GM21528 (cell line): ENCODE data around the gene VPS37D.

Source experiments
- ATAC-seq: cut with Tn5 transposase; IDR thresholded peaks from one replicate; pipeline ENCODE4 v1.9.1; 2021; ENCODE audit warnings: mild to moderate bottlenecking, moderate library complexity; ENCODE audit not compliant: unreplicated experiment, low FRiP score

VPS37D gene

GRCh38 chr7:73678862-73679261, 11.2 kb downstream of the VPS37D start:
- no peak for ATAC-seq

GRCh38 chr7:73679709-73680108, 12.1 kb downstream of the VPS37D start:
- ATAC-seq = no peak

GRCh38 chr7:73680501-73680900, 12.9 kb downstream of the VPS37D start:
- ATAC-seq = no peak

- no peak for ATAC-seq
These were observed 13.4 kb downstream of the VPS37D start for GRCh38 chr7:73681031-73681430.

- no peak for ATAC-seq
These were observed 15.1 kb downstream of the VPS37D start for GRCh38 chr7:73682745-73683055.

GRCh38 chr7:73683056-73683787, 15.6 kb downstream of the VPS37D start, which contains the start of the genes BUD23 and DNAJC30:
TSS of gene BUD23 (plus strand) at chr7:73683597. CDS start at chr7:73683626, 29 bp downstream.
TSS of gene DNAJC30 (minus strand) at chr7:73683453. CDS start at chr7:73683423, 30 bp downstream.
- ATAC-seq = peak; percentile 86

- ATAC-seq = peak; percentile 15
These were observed 16.4 kb downstream of the VPS37D start for GRCh38 chr7:73683788-73684693.

- no peak for ATAC-seq
These were observed 17.7 kb downstream of the VPS37D start for GRCh38 chr7:73685311-73685710.

GRCh38 chr7:73688288-73688687, 20.7 kb downstream of the VPS37D start:
- ATAC-seq = no peak

GRCh38 chr7:73690646-73691045, 23.0 kb downstream of the VPS37D start:
- ATAC-seq = no peak

- ATAC-seq = no peak
These were observed 28.7 kb downstream of the VPS37D start for GRCh38 chr7:73696372-73696771.

- no peak for ATAC-seq
These were observed 30.8 kb downstream of the VPS37D start for GRCh38 chr7:73698410-73698809.

GRCh38 chr7:73699370-73700068, 31.9 kb downstream of the VPS37D start:
- no peak for ATAC-seq

GRCh38 chr7:73700069-73700423, 32.4 kb downstream of the VPS37D start:
- ATAC-seq = no peak

- no peak for ATAC-seq
These were observed 33.0 kb downstream of the VPS37D start for GRCh38 chr7:73700581-73701134.

GRCh38 chr7:73701357-73701995, 33.8 kb downstream of the VPS37D start:
- no peak for ATAC-seq

- ATAC-seq = no peak
These were observed 34.6 kb downstream of the VPS37D start for GRCh38 chr7:73702226-73702625.

GRCh38 chr7:73702665-73703064, 35.0 kb downstream of the VPS37D start:
- no peak for ATAC-seq

GRCh38 chr7:73703225-73703624, 35.6 kb downstream of the VPS37D start:
- ATAC-seq = no peak
